ACHN (cell line): ENCODE measurements around the gene SLC8A1.

Source experiments
- DNase-seq: peaks from one replicate; pipeline ENCODE4 v3.0.0-alpha.2; 2015
- in situ Hi-C: cut with HindIII; loops from 2 replicates; pipeline ENCODE4 v1.10.0; 2017; ENCODE audit warnings: low sequenced_read_pairs, low pct_ligation_motif_present, low pct_unique_long_range_greater_than_20kb

Gene SLC8A1

GRCh38 chr2:40127146-40127545 is 324.7 kb downstream of the SLC8A1 start:
- DNase-seq: no peak
- in situ Hi-C loops: no loop called here

- DNase-seq: no peak
- in situ Hi-C loops: no loop called here
Measured at GRCh38 chr2:40126006-40126405, 325.9 kb downstream of the SLC8A1 start.

GRCh38 chr2:40123746-40124145 is 328.1 kb downstream of the SLC8A1 start:
- no peak for DNase-seq
- in situ Hi-C loops: no loop called here

GRCh38 chr2:40123326-40123725 is 328.6 kb downstream of the SLC8A1 start:
- in situ Hi-C loops: no loop called here
- no peak for DNase-seq

- in situ Hi-C loops: no loop called here
- no peak for DNase-seq
Measured at GRCh38 chr2:40120957-40121356, 330.9 kb downstream of the SLC8A1 start.

GRCh38 chr2:40120026-40120425 is 331.9 kb downstream of the SLC8A1 start:
- in situ Hi-C loops: no loop called here
- no peak for DNase-seq

- no peak for DNase-seq
- in situ Hi-C loops: no loop called here
Measured at GRCh38 chr2:40118622-40119021, 333.3 kb downstream of the SLC8A1 start.

GRCh38 chr2:40115894-40116293 is 336.0 kb downstream of the SLC8A1 start:
- in situ Hi-C loops: no loop called here

GRCh38 chr2:40115348-40115747 is 336.5 kb downstream of the SLC8A1 start:
- DNase-seq: no peak
- in situ Hi-C loops: no loop called here

More at GRCh38 chr2:40115894-40116293, 336.0 kb downstream of the SLC8A1 start:
- no peak for DNase-seq

- DNase-seq: no peak
- in situ Hi-C loops: no loop called here
Measured at GRCh38 chr2:40113997-40114396, 337.9 kb downstream of the SLC8A1 start.

- DNase-seq: no peak
- in situ Hi-C loops: no loop called here
Measured at GRCh38 chr2:40113272-40113968, 338.5 kb downstream of the SLC8A1 start.

- in situ Hi-C loops: no loop called here
- DNase-seq: no peak
Measured at GRCh38 chr2:40109381-40109780, 342.5 kb downstream of the SLC8A1 start.

GRCh38 chr2:40108851-40109250 is 343.0 kb downstream of the SLC8A1 start:
- DNase-seq: no peak
- in situ Hi-C loops: no loop called here

GRCh38 chr2:40106061-40106460 is 345.8 kb downstream of the SLC8A1 start:
- DNase-seq: no peak
- in situ Hi-C loops: no loop called here

- in situ Hi-C loops: no loop called here
- DNase-seq: no peak
Measured at GRCh38 chr2:40105593-40105992, 346.3 kb downstream of the SLC8A1 start.

GRCh38 chr2:40103590-40103989 is 348.3 kb downstream of the SLC8A1 start:
- DNase-seq: no peak

GRCh38 chr2:40103163-40103562 is 348.7 kb downstream of the SLC8A1 start:
- in situ Hi-C loops: no loop called here
- no peak for DNase-seq

More at GRCh38 chr2:40103590-40103989, 348.3 kb downstream of the SLC8A1 start:
- in situ Hi-C loops: no loop called here

GRCh38 chr2:40102447-40102846 is 349.4 kb downstream of the SLC8A1 start:
- in situ Hi-C loops: no loop called here
- DNase-seq: no peak

- in situ Hi-C loops: no loop called here
Measured at GRCh38 chr2:40101131-40101575, 350.7 kb downstream of the SLC8A1 start.

GRCh38 chr2:40100676-40101075 is 351.2 kb downstream of the SLC8A1 start:
- in situ Hi-C loops: no loop called here
- no peak for DNase-seq

More at GRCh38 chr2:40101131-40101575, 350.7 kb downstream of the SLC8A1 start:
- peak; percentile 7 for DNase-seq
